ENCODE results near the gene NOS1AP. TPM values are rescaled to one million over a fixed set of nuclear protein-coding genes. Genes with fewer than 3 reads are reported as not detected.

NOS1AP gene
- total and polyA plus RNA-seq, 2 experiments from 2014 or later = 5.8 to 6.6 TPM

- TF ChIP-seq ZNF462 (CRISPR knock-in tag; IDR thresholded peaks at IDR 0.05) (no peak), ZNF331 (CRISPR knock-in tag; IDR thresholded peaks at IDR 0.05; ENCODE audit: low read depth) (no peak), ZNF114 (CRISPR knock-in tag; IDR thresholded peaks at IDR 0.05) (no peak)
Measured at GRCh38 chr1:162135271-162135775, 65.8 kb downstream of the NOS1AP start (continued).

- DNase-seq (ENCODE audit: low spot score) = peak; percentile 19
- Histone ChIP-seq H4K20me1 (replicated peaks; ENCODE audit: insufficient read depth) (0 out of 2 replicates have a peak, but pooled peaks cover 7% of the 10 kb centered on the region), H3K27ac (ENCODE audit: low read depth) (no peak overlapping the region), H3K9me2 (ENCODE audit: insufficient read depth) (no peaks in the 10 kb centered on the region), H3F3A (replicated peaks; ENCODE audit: low read depth) (no peaks in the 10 kb centered on the region), H3K36me3 (ENCODE audit: insufficient read depth) (no peaks in the 10 kb centered on the region), H3K4me2 (0 out of 2 replicates have a peak overlapping the region, but pooled peaks have one; percentile 2), H3K27me3 (ENCODE audit: insufficient read depth) (no peaks in the 10 kb centered on the region), H3K4me3 (no peak overlapping the region), H2AFZ (no peak overlapping the region), H3K4me1 (ENCODE audit: insufficient read depth) (peaks cover 32% of the 10 kb centered on the region), H3K79me2 (replicated peaks; ENCODE audit: insufficient read depth) (peaks cover 71% of the 10 kb centered on the region)
- H3K27ac Mint-ChIP-seq = no peak overlapping the region
- TF ChIP-seq ETS1 (IDR thresholded peaks at IDR 0.05) (no peak), CTCF (conservative IDR thresholded peaks at IDR 0.05; ENCODE audit: low read depth in 2 of 2) (no peak)
- peaks cover 11% of the 10 kb centered on the region for H3K27me3 Mint-ChIP-seq (ENCODE audit: insufficient read depth, low read depth, poor library complexity)
- peak; percentile 52 for ATAC-seq
- H3K36me3 Mint-ChIP-seq (ENCODE audit: low read depth) = no peaks in the 10 kb centered on the region
- peaks cover 51% of the 10 kb centered on the region for H3K4me1 Mint-ChIP-seq
- no peaks in the 10 kb centered on the region for H3K9me3 Mint-ChIP-seq
- H3K4me3 Mint-ChIP-seq = no peak overlapping the region
Measured at GRCh38 chr1:162136760-162137159, 67.3 kb downstream of the NOS1AP start.
